ENCODE data around the gene RNASEH2B. TPM values are rescaled to one million over a fixed set of nuclear protein-coding genes. Genes with fewer than 3 reads are reported as not detected.
A peak's percentile ranks its signal among the peaks of the same experiment; 100 is the strongest.

The RNASEH2B gene
- total and polyA plus RNA-seq, 9 of the 15 experiments (the other 6 are each of a cell fraction or from before 2014, with no cell fraction given), result 26.3 to 109 (median 62.5) TPM

DNA sequence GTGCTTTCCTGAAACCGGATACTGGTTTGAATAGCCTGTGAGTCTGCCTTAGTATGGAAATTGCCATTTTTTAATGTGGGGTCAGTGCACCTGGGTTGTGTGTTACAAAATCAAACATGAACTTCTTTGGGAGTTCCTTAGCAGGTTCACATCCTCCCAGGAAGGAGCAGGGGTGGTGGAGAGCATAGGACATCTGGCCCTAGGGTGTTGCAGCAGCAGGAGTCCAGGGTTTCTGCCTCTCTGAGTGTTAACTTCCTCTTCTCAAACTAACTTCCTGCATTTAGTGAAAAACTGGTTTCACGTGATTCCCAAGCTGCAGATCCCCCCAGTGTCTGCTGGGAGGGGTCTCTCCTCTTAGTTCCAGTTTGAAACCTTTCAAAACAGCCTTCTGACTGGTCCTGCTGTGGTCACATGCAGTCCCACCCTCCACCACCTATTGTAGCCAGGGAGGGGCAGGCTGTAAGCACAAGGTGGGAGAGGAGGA lies 7.2 kb downstream of the RNASEH2B start:
- POLR2A ChIA-PET, result no interaction called here
- 90% methylated on average over 1 of the region's 2 CpGs for whole genome bisulfite sequencing (ENCODE audit: insufficient coverage, low coverage, missing lambda C conversion rate)
- CTCF ChIA-PET (ENCODE audit: low intra/inter-chr PET ratio), result no interaction called here
- no peak for FAIRE-seq
- H3K4me2 ChIP-seq (ENCODE audit: insufficient read depth, low read length), result peak overlapping the region; percentile 19
- no peaks in the 10 kb centered on the region for H3K27me3 ChIP-seq (ENCODE audit: control insufficient read depth in 2 of 2, insufficient read depth in 2 of 2, low read length in 2 of 2)
- H3K9me1 ChIP-seq (ENCODE audit: control insufficient read depth, insufficient read depth, low read length), result no peaks in the 10 kb centered on the region
- DNase-seq (ENCODE audit: extremely low read depth in 1 of 4, low spot score in 3 of 4), result no peak
- intact Hi-C loops (cut with micrococcal nuclease) (loop anchor here (10.0 kb wide), 5 partner anchors 148 to 712 kb away; no protein-coding TSS in a partner anchor), in situ Hi-C loops (cut with MboI) (no loop called here)
- ATAC-seq, result peak; percentile 42
- no peaks in the 10 kb centered on the region; the same call in 1 of the 2 replicates for H4K20me1 ChIP-seq (replicated peaks; ENCODE audit: control insufficient read depth, insufficient read depth, low read length)
- no peaks in the 10 kb centered on the region for H3K36me3 ChIP-seq (ENCODE audit: control insufficient read depth, insufficient read depth, low read length)
- peak overlapping the region; percentile 1; the same call in 1 of the 3 replicates for H3K27ac ChIP-seq (ENCODE audit: extremely low read depth, low read depth, low read length)
- TF ChIP-seq, protein P1, sequence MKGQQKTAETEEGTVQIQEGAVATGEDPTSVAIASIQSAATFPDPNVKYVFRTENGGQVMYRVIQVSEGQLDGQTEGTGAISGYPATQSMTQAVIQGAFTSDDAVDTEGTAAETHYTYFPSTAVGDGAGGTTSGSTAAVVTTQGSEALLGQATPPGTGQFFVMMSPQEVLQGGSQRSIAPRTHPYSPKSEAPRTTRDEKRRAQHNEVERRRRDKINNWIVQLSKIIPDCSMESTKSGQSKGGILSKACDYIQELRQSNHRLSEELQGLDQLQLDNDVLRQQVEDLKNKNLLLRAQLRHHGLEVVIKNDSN (CRISPR knock-in tag; IDR thresholded peaks at IDR 0.05), result peak; percentile 45
- TF ChIP-seq, protein P2, sequence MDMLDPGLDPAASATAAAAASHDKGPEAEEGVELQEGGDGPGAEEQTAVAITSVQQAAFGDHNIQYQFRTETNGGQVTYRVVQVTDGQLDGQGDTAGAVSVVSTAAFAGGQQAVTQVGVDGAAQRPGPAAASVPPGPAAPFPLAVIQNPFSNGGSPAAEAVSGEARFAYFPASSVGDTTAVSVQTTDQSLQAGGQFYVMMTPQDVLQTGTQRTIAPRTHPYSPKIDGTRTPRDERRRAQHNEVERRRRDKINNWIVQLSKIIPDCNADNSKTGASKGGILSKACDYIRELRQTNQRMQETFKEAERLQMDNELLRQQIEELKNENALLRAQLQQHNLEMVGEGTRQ (CRISPR knock-in tag; IDR thresholded peaks at IDR 0.05), result peak; percentile 55
- TF ChIP-seq, protein P3, sequence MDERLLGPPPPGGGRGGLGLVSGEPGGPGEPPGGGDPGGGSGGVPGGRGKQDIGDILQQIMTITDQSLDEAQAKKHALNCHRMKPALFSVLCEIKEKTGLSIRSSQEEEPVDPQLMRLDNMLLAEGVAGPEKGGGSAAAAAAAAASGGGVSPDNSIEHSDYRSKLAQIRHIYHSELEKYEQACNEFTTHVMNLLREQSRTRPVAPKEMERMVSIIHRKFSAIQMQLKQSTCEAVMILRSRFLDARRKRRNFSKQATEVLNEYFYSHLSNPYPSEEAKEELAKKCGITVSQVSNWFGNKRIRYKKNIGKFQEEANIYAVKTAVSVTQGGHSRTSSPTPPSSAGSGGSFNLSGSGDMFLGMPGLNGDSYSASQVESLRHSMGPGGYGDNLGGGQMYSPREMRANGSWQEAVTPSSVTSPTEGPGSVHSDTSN (CRISPR knock-in tag; IDR thresholded peaks at IDR 0.05; ENCODE audit: low read depth), result no peak
- TF ChIP-seq, protein P3 (tag; conservative IDR thresholded peaks at IDR 0.05; ENCODE audit: low read depth), result no peak
- H3K79me2 ChIP-seq (ENCODE audit: control insufficient read depth, insufficient read depth, low read length), result peaks cover 93% of the 10 kb centered on the region
- peak overlapping the region in 1 of 2 experiments; percentile 28; a peak in 1 of 4 replicates for H3K9ac ChIP-seq (ENCODE audit: insufficient read depth in 1 of 2, low read depth in 2 of 2, low read length in 2 of 2)
- H3K4me1 ChIP-seq (replicated peaks in 1 of 2; ENCODE audit: control insufficient read depth in 2 of 2, insufficient read depth in 2 of 2, low read length in 2 of 2), result peaks cover 11 to 38% of the 10 kb centered on the region in 2 experiments; a peak in 4 of 5 replicates
- no peak overlapping the region; the same call in 1 of the 2 replicates for H2AFZ ChIP-seq (ENCODE audit: low read depth, low read length)
- BruUV-seq (replicated peaks), result no TSS peak
- H3K9me3 ChIP-seq (replicated peaks; ENCODE audit: control insufficient read depth, insufficient read depth, low read depth, low read length), result 0 out of 2 replicates have a peak, but pooled peaks cover 1% of the 10 kb centered on the region
- no peak overlapping the region for H3K4me3 ChIP-seq

Data from K562 (cell line).